ENCODE results near the gene BRI3BP. TPM values are rescaled to one million over a fixed set of nuclear protein-coding genes. Genes with fewer than 3 reads are reported as not detected.

Gene BRI3BP, protein sequence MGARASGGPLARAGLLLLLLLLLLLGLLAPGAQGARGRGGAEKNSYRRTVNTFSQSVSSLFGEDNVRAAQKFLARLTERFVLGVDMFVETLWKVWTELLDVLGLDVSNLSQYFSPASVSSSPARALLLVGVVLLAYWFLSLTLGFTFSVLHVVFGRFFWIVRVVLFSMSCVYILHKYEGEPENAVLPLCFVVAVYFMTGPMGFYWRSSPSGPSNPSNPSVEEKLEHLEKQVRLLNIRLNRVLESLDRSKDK
- 14.1 TPM in 2 replicates for total RNA-seq

DNA sequence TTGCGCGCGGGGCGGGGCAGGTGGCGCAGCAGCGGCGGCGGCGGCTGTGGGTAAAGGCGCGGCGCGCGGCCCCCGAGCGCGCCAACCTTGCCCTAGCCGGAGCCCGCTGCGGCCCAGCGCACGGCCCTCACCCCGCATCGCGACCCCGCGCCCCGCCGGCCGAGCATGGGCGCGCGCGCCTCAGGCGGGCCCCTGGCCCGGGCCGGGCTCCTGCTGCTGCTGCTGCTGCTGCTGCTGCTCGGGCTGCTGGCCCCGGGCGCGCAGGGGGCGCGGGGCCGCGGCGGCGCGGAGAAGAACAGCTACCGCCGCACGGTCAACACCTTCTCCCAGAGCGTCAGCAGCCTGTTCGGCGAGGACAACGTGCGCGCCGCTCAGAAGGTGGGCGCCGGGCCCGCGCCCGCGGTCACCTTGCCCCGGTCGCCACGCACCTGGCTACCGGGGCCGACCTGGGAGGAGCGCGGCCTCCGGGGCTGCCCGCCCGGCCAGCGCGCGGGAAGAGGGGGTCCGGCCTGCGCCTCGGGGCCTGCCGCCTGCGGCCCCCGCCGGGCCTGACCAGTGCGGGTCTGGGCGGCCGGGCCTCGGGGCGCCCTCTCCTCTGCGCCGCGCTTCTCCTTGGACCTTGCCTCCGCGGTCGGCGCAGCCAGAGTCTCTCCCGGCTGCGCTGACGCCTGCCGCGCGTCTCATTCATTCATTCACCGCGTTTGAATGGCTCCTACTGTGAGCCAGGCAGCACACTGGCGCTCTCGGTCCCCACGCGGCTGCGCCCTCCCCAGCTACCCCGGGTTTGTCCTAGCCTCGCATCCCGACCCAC, at the start of gene BRI3BP:
Gene BRI3BP (plus strand): TSS at position 20 of the 811 bp plus-strand sequence. CDS start 146 bp downstream, at position 166.
- DNase-seq (ENCODE audit: low read depth) = peak; percentile 2

DNA sequence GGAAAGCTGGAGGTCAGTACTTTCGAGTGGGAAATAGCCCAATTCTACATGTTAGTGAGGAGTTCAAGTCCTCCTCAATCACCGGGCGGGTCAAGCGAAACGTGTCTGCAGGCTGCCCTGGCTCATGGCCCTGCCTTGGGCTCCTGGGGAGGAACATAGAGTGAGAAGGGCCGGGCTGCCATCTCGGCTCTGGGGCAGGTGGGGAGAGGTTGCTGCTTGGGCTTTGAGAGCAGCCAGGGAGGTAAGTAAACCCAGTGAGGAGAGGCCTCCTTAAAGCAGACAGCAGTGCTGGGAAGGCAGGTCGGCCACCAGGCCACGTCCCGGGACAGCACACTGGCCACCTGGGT, 47.0 kb upstream of the BRI3BP start:
- no peak for DNase-seq (ENCODE audit: low read depth)

DNA sequence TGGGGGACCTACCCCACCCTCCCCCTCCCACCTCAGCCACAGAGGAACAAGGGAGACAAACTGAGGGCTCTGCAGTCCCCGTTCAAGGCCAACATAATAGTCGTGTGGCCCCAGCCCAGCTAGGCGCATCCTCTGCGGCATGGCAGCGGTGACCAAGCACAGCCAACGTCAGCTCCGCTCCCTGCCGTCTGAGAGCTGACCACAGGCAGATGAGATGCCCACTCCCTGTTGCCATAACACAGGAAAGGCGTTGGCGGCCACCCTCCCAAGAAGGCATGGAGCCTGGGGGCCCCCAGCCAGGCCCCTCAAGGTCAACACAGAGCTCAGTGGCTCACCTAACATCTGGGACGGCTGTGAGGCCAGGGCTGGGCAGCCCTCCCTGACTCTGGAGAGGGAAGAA, 46.4 kb upstream of the BRI3BP start:
- DNase-seq (ENCODE audit: low read depth) = no peak

DNA sequence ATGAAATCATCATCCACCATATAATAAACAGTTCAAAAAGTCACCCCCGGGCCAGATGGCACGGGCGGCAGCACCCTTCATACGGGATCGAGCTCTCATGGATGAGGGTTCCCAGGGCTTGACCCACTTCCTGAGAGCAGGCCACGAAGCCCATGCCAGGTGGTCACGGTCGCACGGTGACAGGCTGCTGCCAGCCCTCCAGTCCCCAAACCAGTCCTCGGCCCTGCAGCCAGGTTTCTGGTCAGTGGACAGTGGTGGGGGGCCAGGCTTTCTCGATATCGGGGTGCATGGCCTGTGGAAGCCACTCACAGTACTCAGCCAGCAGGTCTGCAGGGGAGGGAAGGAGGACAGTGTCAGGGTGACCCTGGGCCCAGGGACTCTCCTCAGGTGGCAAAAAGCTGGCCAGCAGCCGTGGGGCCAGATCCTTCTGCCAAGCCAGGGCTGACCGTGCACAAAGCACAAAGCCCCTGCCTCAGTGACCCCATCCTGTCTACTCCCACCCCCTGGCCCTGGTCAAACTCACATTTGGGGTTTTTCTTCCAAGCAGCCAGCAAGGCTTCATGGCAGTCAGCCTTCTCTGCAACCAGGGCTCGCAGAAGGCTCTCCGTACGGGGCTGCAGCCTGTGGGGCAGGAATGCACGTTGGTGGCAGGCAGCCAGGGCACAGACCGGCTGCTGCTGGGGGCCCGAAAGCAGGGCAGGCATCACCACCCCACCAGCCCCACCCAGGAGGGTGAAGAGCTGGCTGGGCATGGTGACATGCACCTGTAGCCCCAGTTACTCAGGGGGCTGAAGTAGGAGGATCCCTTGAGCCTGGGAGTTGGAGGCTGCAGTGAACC, 45.7 kb upstream of the BRI3BP start:
- no peak for DNase-seq (ENCODE audit: low read depth)

DNA sequence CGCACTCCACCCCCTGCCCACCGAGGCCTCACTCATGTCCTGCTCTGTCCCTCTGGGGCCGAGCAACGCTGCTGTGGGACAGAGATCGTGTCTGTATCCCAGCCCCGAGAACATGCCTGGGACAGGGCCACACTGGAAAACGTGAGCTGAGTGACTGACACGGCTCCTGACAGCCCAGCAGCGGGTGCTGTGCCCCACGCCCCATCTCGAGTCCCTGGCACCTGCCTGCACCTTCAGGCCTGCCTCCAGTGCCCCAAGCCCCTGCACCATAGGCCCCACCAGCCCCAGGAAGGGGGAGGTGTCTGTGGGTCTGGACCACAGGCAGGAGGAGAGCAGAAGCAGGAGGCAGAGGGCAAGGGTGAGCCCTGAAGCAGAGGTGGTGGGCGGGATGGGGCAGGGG, 44.4 kb upstream of the BRI3BP start:
- DNase-seq (ENCODE audit: low read depth) = no peak

DNA sequence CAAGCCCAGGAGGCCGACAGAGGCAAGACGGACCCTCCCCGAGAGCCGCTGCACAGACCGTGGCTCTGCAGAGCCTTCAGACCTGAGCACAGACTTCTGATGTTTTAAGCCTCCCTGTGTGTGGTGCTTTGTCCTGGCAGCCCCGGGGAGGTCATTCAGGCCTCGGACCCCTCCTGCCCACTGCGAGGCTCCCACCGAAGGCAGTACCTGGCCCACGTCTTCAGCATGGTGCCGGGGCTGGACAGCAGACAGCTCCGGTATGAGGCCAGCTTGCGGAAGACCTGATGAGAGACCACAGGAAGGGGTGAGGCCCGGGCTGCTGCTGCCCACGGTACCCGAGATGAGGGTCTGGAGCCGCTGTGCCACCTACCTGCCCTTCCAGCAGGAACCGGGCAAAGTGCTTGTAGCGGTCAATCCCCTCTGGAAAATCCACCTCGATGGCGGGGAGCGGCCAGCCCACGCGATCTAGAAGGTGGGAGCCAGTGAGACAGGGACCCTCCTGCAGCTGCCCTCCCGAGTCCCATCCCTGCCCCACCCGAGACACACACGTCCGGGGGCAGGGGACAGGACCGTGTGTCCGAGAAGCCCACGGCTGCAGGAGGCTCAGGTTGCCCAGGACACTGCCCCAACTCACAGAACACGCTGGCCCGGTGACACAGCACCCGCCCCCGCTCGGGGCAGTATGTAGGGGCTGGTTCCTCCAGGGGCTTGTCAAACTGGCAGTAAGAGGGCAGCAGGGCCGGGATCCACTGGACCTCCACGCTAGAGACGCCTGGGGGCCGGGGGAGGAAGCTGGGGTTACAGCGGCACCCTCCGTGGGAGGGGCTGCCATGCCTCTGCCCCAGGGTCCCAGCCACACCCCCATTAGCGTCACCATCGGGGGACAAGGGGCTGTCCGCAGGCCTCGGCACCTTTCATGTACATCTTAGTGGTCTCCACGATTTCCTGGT, 43.4 kb upstream of the BRI3BP start:
- no peak for DNase-seq (ENCODE audit: low read depth)

DNA sequence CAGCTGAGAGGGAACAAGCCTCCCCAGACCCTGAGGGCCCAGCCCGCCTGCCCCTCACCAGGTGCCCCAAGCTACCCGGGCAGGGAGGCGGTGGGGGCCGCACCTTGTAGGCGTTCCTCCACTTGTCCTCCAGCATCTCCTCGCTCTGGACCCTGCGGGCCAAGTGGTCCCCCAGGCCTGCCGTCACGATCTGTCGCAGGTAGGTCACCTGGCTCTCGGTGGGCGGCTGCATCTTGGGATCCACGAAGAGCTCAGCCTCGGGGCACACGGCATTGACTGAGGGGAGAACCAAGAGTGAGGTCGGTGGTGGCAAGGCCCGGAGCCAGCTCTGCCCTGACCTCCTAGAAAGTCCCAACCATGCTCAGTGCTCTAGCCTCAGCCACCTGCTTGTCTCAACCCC, 41.1 kb upstream of the BRI3BP start:
- DNase-seq (ENCODE audit: low read depth) = no peak

DNA sequence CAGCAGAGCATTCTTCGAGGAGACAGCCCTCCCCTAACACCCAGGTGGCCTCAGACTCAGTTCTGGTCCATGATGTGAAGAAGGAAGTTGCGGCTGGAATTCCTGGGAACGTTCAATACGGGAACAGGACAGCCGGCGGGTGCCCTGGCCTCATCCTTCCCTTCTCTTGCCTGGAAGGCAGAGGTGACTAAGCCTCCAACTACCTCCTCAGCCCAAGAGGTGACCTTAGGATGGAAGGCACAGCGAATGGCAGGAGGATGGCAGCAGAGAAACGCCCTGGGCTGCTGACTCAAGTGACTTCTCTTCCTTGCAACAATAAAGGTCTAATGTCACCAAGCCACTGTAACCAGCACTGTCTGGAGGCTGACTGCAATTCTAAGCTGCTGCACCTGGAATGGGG, 40.6 kb upstream of the BRI3BP start:
- DNase-seq (ENCODE audit: low read depth) = no peak

DNA sequence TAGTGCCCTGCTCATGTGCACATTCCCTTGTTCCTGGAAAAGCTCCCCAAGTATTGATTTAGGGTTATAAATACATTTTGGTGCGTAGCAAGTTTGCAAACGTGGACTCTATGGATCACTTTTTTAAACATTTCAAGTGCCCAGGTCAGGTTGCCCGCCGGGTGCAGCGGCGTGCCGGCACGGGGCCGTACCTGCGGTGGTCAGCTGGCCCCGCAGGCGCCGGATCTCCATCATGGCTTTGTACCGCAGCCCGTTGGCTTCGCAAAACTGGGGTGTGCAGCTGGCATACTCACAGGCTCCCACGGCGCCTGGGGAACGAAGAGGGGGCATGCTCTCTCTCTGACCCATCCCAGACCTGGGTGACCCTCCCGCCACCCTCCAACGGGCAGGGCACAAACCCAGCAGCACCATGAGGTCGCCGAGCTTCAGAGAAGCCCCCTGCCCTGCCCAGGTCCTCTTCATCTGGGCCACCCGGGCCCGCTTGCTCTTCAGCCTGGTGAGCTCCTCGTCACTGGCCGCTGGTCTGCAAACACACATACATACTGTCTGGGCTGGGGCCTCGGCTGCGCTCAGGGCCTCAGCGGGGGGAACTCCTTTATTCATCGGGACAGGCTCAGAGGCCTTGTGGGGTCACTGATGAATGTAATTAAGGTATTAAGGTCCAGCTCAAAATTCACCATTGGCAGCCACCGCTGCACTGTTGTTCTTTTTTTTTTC, 39.6 kb upstream of the BRI3BP start:
- no peak for DNase-seq (ENCODE audit: low read depth)

DNA sequence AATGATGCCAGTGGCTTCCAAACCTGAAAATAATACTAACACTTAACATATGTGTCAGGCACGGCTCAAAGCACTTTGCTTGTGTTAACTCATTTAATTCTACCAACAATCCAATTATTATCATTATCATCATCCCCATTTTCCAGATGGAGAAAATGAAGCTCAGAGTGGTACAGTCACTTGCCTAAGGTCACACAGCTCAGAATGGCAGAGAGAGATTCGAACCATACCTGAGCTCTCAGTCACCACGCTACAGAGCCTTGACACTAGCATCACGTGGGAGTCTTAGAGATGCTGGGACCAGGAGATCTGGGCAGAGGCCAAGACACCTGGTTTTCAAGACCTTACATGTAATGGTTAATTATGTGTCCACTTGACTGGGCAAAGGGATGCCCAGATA, 38.7 kb upstream of the BRI3BP start:
- DNase-seq (ENCODE audit: low read depth) = no peak

DNA sequence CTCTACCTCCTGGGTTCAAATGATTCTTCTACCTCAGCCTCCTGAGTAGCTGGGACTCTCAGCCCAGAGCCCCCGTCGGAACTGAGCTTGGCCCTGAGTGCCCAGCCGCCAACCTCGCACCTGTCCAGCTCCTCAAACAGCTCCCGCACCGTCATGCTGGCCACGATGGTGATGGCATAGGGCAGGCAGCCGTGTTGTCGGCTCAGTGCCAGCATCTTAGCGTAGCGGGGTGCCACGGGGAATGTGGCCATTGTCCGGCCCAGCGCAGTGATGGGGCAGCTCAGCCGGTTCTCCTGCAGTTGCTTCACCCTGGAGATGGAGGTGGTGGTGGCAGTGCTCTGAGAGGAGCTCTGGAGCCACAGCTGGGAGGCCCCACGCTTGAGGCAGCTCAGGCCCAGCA, 36.9 kb upstream of the BRI3BP start:
- no peak for DNase-seq (ENCODE audit: low read depth)

DNA sequence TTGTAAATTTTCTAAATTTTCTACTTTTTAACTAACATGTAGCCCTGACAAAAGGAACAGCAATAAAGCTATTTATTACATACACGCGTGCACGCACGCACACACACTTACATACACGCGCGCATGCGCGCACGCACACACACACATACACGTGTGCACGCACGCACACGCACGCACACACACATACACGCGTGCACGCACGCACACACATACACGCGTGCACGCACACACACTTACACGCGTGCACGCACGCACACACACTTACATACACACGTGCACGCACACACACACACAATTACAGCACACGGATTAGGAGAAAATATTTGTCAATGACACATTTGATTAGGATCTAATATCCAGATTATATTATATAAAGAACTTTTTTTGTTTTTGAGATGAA, 32.4 kb upstream of the BRI3BP start:
- DNase-seq (ENCODE audit: low read depth) = no peak

DNA sequence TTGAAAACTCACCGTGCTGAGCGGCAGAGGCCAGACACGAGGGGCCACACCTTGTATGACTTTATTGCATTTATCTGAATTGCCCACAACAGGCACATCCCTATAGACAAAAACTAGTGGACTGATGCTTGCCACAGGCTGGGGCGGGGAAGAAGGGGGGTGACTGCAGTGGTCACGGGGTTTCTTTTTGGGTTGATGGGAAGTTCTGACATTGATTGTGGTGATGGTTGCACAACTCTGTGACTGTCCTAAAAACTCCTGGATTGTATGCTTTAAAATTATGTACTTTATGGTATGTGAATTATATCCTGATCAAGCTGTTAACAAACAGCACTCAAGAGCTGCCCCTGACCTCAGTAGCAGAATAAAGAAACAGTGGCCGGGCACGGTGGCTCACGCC, 30.2 kb upstream of the BRI3BP start:
- no peak for DNase-seq (ENCODE audit: low read depth)

DNA sequence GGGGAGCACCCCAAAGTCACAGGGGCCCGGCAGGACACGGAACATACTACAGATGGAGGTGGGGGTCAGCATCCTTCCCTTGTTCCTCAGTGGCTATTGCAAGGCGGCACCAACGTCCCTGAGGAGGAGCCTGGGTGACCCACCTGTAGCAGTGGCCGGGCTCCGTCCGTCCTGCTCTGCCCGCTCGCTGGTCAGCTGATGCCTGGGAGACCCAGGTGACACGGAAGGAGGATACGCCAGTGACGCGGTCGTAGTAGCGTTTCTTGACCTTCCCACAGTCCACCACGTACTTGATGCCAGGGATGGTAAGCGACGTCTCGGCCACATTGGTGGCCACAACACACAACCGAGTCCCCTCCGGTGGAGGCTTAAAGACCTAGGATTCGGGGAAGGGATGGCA, 29.2 kb upstream of the BRI3BP start:
- no peak for DNase-seq (ENCODE audit: low read depth)

DNA sequence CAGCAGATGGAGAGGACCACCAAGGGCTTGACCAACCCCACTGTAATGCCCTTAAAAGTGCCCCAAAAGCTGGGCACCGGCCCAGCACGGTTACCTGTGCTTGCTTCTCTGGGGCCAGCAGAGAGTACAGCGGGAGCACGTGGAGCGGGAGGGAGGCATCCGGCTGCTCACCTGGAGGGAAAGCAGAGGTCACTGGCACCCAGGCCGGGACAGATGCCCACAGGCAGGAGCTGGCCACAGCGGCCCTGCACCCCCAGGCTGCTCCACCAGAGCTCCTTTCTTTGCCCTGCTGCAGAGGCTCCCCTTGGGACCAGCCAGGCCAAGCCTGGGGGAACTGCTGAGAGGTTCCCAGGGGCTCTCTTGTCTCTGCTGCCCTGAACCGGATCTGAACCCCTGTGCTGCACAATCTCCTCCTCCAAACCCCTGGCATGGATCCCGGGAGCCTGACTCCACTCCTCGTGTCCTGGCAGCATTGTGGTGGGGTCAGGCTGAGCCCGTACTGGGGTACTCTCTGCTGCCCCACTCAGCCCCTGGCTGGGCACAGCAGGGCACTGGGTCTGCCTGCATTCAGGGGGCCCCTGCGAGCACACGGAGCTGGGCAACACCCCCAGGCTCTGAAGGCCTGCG, 28.5 kb upstream of the BRI3BP start:
- DNase-seq (ENCODE audit: low read depth) = no peak

DNA sequence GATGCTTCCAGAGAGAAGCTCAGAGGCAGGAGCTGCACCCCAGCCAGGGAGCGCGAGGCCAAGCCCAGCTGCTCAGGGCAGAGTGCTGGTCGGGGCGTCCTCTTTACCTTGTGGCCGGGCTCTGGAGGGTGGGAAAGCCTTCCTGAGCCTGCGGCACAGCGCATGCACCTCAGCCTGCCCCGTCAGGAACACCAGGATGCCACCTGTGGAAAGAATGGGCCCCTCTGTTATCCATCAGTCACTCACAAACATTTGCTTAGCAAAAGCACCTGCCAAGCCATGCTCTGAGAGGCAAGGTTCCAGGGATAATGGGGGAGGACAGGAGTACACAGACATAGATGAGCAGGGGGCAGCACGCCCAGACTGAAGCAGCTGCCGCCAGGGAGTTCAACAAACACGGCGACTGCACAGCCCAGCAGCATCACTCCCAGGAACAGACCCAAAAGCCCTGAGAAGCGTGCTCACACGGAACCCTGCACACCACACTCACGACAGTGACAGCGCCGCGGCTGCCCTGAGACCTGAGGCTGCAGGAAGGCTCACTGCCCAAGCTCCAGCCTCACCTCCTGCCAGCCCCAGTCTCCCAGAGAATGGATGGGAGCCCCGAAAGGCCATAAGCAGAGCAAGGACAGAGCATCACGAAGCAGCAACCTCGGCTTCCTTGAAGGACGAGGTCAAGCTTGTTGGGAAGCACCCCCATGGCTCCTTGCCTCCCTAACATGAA, 26.3 kb upstream of the BRI3BP start:
- no peak for DNase-seq (ENCODE audit: low read depth)

DNA sequence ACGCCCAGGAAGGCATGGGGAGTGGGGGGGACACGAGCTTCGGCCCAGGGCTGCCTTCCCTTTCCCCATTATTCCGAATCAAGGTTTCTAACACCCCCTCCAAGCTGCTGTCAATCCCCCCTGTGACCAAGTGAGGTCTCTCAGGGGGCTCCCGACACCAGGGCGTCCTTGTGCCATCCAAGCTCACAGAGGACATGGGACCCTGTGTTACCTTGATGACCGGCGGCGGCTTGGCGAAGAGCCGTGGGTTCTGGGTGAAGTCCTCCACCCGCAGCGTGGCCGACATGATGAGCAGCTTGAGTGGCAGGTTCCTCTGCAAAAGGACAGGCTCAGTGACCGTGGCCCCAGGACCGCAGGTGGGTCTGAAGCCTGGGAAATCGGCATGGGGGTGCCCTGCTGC, 24.8 kb upstream of the BRI3BP start:
- DNase-seq (ENCODE audit: low read depth) = no peak

DNA sequence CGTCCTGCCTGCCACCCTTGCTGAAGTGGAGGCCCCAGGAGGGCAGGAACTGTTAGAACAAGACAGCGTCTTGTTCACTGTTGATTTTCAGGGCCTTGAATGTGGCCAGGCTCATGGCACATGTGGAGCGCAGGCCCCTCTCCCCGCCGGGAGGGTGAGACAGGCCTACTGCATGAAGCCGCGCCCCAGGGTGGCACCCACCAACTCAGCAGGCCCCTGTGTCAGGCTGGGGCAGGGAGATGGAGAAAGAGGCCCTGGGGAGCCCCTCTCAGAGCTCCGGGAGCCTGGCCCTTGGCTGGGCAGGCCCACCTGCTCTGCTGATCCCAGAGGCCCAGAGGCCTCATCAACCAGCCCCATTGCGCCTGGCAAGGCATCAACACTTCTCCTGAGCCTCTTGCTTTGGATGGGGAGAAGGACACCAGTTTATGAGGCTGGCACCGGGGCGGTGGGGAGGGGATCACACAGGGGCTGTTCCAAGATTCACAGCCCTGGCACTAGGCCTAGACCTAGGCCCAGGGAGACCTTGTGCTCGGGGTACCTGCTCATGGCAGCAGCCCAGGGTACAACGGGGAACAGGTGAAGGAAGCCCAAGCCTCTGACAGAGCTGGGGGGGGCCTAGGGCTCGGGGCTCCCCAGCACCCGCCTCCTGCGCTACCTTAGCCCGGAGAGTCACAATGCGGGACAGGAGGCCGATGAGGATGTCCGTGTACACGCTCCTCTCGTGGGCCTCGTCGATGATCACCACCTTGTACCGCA, 22.6 kb upstream of the BRI3BP start:
- DNase-seq (ENCODE audit: low read depth) = no peak

DNA sequence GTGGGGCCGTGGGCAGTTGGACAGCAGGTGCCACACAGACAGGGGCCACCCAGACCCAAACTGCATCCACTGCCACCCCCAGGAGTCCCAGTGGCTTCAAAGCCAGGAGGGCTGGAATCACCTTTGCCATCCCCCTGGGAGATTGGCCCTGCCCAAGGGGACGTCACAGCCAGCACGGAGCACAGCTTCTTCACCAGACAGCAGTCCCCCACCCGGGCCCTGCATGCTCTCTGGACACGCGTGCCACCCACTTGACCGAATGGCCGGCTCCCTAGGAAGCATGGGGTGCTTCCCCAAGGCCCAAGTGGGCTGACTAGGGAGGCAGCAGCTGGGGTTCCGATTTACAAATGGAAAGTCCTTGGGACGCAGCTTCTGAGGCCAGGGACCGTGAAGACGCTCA, 21.8 kb upstream of the BRI3BP start:
- no peak for DNase-seq (ENCODE audit: low read depth)
